Measurements from ENCODE around the gene COL3A1.

COL3A1 gene

GRCh38 chr2:188949046-188949818, 24.9 kb upstream of the COL3A1 start:
- no peak for DNase-seq (ENCODE audit: low read depth)
- TF ChIP-seq MYC (IDR thresholded peaks at IDR 0.05; ENCODE audit: low read depth, low read length) (no peak), POLR2A (IDR thresholded peaks at IDR 0.05; ENCODE audit: extremely low read depth, insufficient read length) (no peak), MAX (IDR thresholded peaks at IDR 0.05; ENCODE audit: low read depth, low read length) (no peak)
- TF ChIP-seq, protein P1, sequence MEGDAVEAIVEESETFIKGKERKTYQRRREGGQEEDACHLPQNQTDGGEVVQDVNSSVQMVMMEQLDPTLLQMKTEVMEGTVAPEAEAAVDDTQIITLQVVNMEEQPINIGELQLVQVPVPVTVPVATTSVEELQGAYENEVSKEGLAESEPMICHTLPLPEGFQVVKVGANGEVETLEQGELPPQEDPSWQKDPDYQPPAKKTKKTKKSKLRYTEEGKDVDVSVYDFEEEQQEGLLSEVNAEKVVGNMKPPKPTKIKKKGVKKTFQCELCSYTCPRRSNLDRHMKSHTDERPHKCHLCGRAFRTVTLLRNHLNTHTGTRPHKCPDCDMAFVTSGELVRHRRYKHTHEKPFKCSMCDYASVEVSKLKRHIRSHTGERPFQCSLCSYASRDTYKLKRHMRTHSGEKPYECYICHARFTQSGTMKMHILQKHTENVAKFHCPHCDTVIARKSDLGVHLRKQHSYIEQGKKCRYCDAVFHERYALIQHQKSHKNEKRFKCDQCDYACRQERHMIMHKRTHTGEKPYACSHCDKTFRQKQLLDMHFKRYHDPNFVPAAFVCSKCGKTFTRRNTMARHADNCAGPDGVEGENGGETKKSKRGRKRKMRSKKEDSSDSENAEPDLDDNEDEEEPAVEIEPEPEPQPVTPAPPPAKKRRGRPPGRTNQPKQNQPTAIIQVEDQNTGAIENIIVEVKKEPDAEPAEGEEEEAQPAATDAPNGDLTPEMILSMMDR (IDR thresholded peaks at IDR 0.05; ENCODE audit: low read depth, low read length): no peak
- no peak overlapping the region for H3K4me3 ChIP-seq (ENCODE audit: low read depth, low read length)

GRCh38 chr2:188952901-188953300, 21.3 kb upstream of the COL3A1 start:
- H3K4me3 ChIP-seq (ENCODE audit: low read depth, low read length): no peak overlapping the region
- TF ChIP-seq POLR2A (IDR thresholded peaks at IDR 0.05; ENCODE audit: extremely low read depth, insufficient read length) (no peak), MAX (IDR thresholded peaks at IDR 0.05; ENCODE audit: low read depth, low read length) (no peak), MYC (IDR thresholded peaks at IDR 0.05; ENCODE audit: low read depth, low read length) (no peak)
- TF ChIP-seq, protein P1 (IDR thresholded peaks at IDR 0.05; ENCODE audit: low read depth, low read length): no peak
- no peak for DNase-seq (ENCODE audit: low read depth)

DNA sequence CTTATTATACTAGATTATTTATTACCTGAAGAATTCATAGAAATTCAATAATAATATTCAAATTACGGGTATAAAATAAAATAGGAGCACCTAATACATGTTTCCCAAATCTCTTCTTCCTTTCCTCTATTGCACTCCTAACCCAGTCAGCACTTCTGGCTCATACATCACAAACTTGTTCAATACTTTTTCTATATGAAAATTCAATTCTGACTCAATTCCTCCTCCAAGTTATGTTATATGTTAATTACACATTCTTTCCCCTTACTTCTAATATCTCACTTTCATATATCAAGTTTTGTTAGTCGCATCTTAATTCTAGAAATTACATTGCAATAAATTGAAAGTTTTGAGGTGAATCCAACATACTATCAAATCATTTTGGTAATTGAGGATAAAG, 17.9 kb upstream of the COL3A1 start:
- no peak for TF ChIP-seq MYC (IDR thresholded peaks at IDR 0.05; ENCODE audit: low read depth, low read length)
- TF ChIP-seq, protein P1 (IDR thresholded peaks at IDR 0.05; ENCODE audit: low read depth, low read length): no peak
- no peak for TF ChIP-seq POLR2A (IDR thresholded peaks at IDR 0.05; ENCODE audit: extremely low read depth, insufficient read length)
- no peak for TF ChIP-seq MAX (IDR thresholded peaks at IDR 0.05; ENCODE audit: low read depth, low read length)
- no peak for DNase-seq (ENCODE audit: low read depth)
- no peak overlapping the region for H3K4me3 ChIP-seq (ENCODE audit: low read depth, low read length)

DNA sequence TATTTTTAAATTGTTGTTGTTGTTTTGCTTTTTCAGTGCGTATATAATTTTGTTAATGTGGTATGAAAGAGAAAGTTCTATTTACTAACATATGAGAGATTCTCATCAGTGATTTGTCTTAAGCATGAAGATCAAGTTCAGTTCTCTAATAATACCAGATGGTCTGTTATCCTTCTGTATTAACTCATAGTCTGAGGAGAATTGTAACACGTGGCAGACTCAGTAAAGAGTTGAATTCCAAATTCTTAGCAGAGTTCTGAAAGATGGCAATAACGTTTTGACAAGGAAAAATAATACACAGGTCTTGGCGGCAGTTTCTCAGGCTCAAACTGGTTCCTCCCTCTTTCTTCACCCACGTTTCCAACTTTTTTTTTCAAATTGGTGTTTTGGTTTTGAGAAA, 17.2 kb upstream of the COL3A1 start:
- no peak overlapping the region for H3K4me3 ChIP-seq (ENCODE audit: low read depth, low read length)
- DNase-seq (ENCODE audit: low read depth): no peak
- TF ChIP-seq, protein P1 (IDR thresholded peaks at IDR 0.05; ENCODE audit: low read depth, low read length): no peak
- TF ChIP-seq MAX (IDR thresholded peaks at IDR 0.05; ENCODE audit: low read depth, low read length): no peak

DNA sequence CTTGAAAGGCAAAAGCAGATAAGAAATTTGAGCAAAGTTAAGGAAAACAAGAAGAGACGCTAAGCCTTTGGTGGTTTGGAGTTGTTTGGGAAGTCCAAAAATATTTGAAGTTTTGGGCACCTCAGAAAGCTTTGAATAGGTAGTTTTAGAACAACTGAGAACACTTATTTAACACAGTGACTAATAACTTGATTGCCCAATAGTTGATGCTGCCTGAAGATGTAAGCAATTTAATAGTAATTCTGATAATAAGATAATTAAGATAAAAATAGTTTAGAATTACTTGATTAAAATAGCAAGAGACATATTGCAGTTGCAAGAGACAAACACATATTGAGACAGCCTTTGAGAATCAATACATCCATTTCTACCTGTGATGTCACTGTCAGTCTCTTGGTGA, 16.5 kb upstream of the COL3A1 start:
- TF ChIP-seq POLR2A (IDR thresholded peaks at IDR 0.05; ENCODE audit: extremely low read depth, insufficient read length) (no peak), MYC (IDR thresholded peaks at IDR 0.05; ENCODE audit: low read depth, low read length) (no peak), MAX (IDR thresholded peaks at IDR 0.05; ENCODE audit: low read depth, low read length) (no peak)
- TF ChIP-seq, protein P1 (IDR thresholded peaks at IDR 0.05; ENCODE audit: low read depth, low read length): no peak
- H3K4me3 ChIP-seq (ENCODE audit: low read depth, low read length): no peak overlapping the region
- DNase-seq (ENCODE audit: low read depth): no peak

Measured in NB4 (cell line).